ENCODE results near the gene IFT27. TPM values are rescaled to one million over a fixed set of nuclear protein-coding genes. Genes with fewer than 3 reads are reported as not detected.

Gene IFT27
- total RNA-seq, 1 donor from 2014 or later = 21.5 TPM

- Histone ChIP-seq H3K4me1 (no peaks in the 10 kb centered on the region), H3K27me3 (peaks cover 29% of the 10 kb centered on the region), H3K36me3 (no peaks in the 10 kb centered on the region), H3K4me3 (no peak overlapping the region), H3K9me3 (no peaks in the 10 kb centered on the region), H3K27ac (no peak overlapping the region)
- intact Hi-C loops (cut with DNase I) = no loop called here
- DNase-seq (peak; percentile 46), ATAC-seq (no peak)
- TF ChIP-seq CTCF (IDR thresholded peaks at IDR 0.05) = no peak
Measured at GRCh38 chr22:36726007-36726380, 49.9 kb downstream of the IFT27 start.

GRCh38 chr22:36725366-36726006 is 50.4 kb downstream of the IFT27 start:
- no peak overlapping the region for H3K27ac ChIP-seq
- DNase-seq (peak; percentile 49), ATAC-seq (no peak)
- H3K4me1 ChIP-seq = no peaks in the 10 kb centered on the region
- no peak for TF ChIP-seq CTCF (IDR thresholded peaks at IDR 0.05)
- H3K36me3 ChIP-seq = no peaks in the 10 kb centered on the region
- H3K9me3 ChIP-seq = no peaks in the 10 kb centered on the region
- H3K4me3 ChIP-seq = no peak overlapping the region
- peaks cover 29% of the 10 kb centered on the region for H3K27me3 ChIP-seq
- intact Hi-C loops (cut with DNase I) = no loop called here

GRCh38 chr22:36724836-36725235 is 51.1 kb downstream of the IFT27 start:
- H3K27ac ChIP-seq = no peak overlapping the region
- H3K36me3 ChIP-seq = no peaks in the 10 kb centered on the region
- DNase-seq (peak; percentile 25), ATAC-seq (no peak)
- peaks cover 29% of the 10 kb centered on the region for H3K27me3 ChIP-seq
- H3K4me3 ChIP-seq = no peak overlapping the region
- no peak for TF ChIP-seq CTCF (IDR thresholded peaks at IDR 0.05)
- no peaks in the 10 kb centered on the region for H3K4me1 ChIP-seq
- no peaks in the 10 kb centered on the region for H3K9me3 ChIP-seq
- intact Hi-C loops (cut with DNase I) = no loop called here

- Histone ChIP-seq H3K4me1 (no peaks in the 10 kb centered on the region), H3K9me3 (no peaks in the 10 kb centered on the region), H3K36me3 (no peaks in the 10 kb centered on the region), H3K4me3 (no peak overlapping the region), H3K27me3 (peaks cover 48% of the 10 kb centered on the region), H3K27ac (no peak overlapping the region)
- intact Hi-C loops (cut with DNase I) = no loop called here
- no peak for DNase-seq
- ATAC-seq = no peak
- no peak for TF ChIP-seq CTCF (IDR thresholded peaks at IDR 0.05)
Measured at GRCh38 chr22:36722055-36722454, 53.9 kb downstream of the IFT27 start.

- Histone ChIP-seq H3K4me1 (no peaks in the 10 kb centered on the region), H3K9me3 (no peaks in the 10 kb centered on the region), H3K27ac (no peak overlapping the region), H3K4me3 (no peak overlapping the region), H3K27me3 (peaks cover 30% of the 10 kb centered on the region), H3K36me3 (no peaks in the 10 kb centered on the region)
- ATAC-seq = no peak
- no peak for DNase-seq
- no peak for TF ChIP-seq CTCF (IDR thresholded peaks at IDR 0.05)
- intact Hi-C loops (cut with DNase I) = no loop called here
Measured at GRCh38 chr22:36715647-36716046, 60.3 kb downstream of the IFT27 start.

GRCh38 chr22:36714110-36714509 is 61.8 kb downstream of the IFT27 start:
- H3K27ac ChIP-seq = no peak overlapping the region
- H3K27me3 ChIP-seq = peaks cover 31% of the 10 kb centered on the region
- intact Hi-C loops (cut with DNase I) = no loop called here
- no peak overlapping the region for H3K4me3 ChIP-seq
- no peak for DNase-seq
- no peak for TF ChIP-seq CTCF (IDR thresholded peaks at IDR 0.05)
- H3K9me3 ChIP-seq = no peaks in the 10 kb centered on the region
- H3K36me3 ChIP-seq = no peaks in the 10 kb centered on the region
- no peaks in the 10 kb centered on the region for H3K4me1 ChIP-seq
- ATAC-seq = no peak

Measured in upper lobe of right lung (tissue), 1 donor.